ENCODE results near the gene LRP2BP.

Gene LRP2BP

DNA sequence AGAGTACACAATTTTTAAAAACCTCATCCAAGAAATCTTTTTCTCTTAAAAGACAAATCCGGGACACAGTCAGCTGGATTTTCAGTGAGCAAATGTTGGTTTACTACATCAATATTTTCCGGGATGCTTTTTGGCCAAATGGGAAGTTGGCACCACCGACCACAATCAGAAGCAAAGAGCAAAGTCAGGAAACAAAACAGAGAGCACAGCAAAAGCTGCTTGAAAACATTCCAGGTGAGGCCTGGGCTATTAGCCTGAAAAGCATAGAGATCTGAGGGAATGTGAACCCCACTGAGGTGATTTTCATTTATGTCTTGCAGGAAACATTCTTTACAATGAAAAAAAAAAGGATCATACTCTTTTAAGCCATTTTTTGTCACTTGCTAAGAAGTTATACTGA lies 33.9 kb downstream of the LRP2BP start:
- TF ChIP-seq, protein P1, sequence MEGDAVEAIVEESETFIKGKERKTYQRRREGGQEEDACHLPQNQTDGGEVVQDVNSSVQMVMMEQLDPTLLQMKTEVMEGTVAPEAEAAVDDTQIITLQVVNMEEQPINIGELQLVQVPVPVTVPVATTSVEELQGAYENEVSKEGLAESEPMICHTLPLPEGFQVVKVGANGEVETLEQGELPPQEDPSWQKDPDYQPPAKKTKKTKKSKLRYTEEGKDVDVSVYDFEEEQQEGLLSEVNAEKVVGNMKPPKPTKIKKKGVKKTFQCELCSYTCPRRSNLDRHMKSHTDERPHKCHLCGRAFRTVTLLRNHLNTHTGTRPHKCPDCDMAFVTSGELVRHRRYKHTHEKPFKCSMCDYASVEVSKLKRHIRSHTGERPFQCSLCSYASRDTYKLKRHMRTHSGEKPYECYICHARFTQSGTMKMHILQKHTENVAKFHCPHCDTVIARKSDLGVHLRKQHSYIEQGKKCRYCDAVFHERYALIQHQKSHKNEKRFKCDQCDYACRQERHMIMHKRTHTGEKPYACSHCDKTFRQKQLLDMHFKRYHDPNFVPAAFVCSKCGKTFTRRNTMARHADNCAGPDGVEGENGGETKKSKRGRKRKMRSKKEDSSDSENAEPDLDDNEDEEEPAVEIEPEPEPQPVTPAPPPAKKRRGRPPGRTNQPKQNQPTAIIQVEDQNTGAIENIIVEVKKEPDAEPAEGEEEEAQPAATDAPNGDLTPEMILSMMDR (IDR thresholded peaks at IDR 0.05) = no peak
- Histone ChIP-seq H3K27ac (no peak overlapping the region), H3K4me3 (no peak overlapping the region)
- DNase-seq (ENCODE audit: low spot score) = no peak

DNA sequence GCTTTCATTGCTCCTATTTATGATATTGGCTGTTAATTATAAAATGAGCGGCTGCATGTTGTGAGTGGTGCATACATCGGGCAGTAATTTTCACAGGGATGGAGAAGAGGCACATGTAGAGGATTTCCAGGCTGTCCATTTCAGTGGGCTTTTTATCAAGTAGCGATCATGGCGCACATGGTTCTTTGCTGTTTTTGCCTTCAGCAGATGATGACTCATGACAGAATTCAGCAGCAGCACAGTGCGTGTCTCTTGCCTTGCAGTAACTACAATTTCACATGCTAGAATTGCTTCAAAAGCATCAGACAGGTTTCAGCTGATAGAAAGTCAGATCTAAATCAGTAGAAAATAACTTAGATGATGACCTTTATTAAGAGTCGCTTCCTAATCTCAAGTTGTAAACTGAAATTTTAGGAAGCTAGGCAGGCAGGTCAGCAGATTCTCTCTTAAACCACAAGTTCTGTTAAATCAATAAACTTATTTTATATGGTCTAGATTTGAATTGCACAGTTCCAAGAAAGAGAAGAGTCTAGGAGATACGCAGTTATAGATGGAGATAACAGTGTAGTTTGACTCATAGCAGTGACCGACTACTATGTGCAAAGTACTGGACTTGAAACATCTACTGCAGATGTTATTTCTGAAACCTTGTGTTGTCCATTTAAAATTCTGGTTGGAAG lies 35.8 kb downstream of the LRP2BP start:
- TF ChIP-seq, protein P1 (IDR thresholded peaks at IDR 0.05) = no peak
- Histone ChIP-seq H3K27ac (peak overlapping the region in 1 of 2 donors; percentile 10), H3K4me3 (no peak overlapping the region)
- DNase-seq (ENCODE audit: low spot score) = no peak

DNA sequence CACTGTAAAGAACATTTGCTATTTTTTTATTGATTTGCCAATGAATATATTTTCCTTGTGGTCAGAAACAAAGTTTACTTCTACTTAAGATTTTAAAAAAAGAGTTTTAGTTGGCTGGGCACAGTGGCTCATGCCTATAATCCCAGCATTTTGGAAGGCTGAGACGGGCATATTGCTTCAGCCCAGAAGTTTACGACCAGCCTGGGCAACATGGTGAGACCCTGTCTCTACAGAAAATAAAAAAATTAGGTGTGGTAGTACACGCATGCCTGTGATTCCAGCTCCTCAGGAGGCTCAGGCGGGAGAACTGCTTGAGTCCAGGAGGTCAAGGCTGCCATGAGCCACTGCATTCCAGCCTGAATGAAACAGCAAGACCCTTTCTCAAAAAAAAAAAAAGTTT lies 36.8 kb downstream of the LRP2BP start:
- H3K4me3 ChIP-seq = no peak overlapping the region
- DNase-seq (ENCODE audit: low spot score) = no peak
- peak overlapping the region; percentile 32 to 39 for H3K27ac ChIP-seq
- TF ChIP-seq, protein P1 (IDR thresholded peaks at IDR 0.05) = no peak

DNA sequence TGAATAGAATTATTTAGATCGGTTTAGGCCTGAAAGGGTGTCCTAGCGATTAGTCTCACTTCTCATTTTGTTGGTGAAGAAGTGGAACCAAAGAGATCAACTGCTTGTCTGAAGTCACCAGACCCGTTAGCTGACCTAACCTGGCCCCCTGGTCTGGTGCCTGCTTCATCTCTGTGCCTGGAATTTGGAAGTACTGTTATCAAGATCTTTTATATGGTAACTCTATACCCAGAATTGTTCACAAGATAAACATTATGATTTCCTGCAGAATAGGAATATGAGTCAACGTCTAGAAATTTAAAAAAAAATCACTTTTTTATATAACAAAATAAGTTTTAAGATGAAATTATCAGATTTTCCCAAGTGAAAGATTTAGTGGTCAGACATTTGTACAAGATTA lies 37.2 kb downstream of the LRP2BP start:
- no peak overlapping the region for H3K4me3 ChIP-seq
- TF ChIP-seq, protein P1 (IDR thresholded peaks at IDR 0.05) = no peak
- DNase-seq (ENCODE audit: low spot score) = no peak
- peak overlapping the region; percentile 31 to 36 for H3K27ac ChIP-seq

DNA sequence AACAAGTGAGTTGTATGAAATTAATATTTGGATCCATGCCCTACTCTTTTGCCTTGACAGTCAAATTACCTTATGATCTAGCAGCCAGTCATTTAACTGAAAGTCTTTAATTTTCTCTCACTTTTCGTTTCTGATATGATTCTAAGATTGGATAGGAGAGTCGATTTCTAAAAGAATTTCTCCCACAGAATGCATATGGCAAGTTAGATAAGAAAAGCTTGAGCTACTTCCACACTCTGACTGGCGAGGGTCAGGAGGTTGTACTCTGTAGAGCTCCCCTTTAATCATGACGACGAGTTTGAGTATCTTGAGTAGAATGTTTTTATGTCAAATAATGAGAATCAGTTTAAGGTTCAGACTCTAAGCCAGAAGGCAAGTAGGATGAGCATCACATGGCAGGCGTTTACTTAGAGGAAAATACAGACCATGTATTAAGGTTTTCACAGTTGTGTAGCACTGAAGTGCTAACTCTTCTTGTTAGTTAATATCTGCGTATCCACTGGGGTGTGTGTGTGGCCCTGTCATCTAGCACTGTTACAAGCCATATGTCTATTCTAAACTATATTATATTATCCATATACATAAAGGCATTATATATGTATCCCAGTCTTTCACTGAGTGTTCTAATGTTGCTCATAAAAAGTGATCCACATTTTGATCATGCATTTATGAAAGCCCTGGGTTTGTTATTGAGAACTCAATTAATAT lies 37.8 kb downstream of the LRP2BP start:
- TF ChIP-seq, protein P1 (IDR thresholded peaks at IDR 0.05) = no peak
- Histone ChIP-seq H3K27ac (peak overlapping the region; percentile 36 to 45), H3K4me3 (no peak overlapping the region)
- no peak for DNase-seq (ENCODE audit: low spot score)

DNA sequence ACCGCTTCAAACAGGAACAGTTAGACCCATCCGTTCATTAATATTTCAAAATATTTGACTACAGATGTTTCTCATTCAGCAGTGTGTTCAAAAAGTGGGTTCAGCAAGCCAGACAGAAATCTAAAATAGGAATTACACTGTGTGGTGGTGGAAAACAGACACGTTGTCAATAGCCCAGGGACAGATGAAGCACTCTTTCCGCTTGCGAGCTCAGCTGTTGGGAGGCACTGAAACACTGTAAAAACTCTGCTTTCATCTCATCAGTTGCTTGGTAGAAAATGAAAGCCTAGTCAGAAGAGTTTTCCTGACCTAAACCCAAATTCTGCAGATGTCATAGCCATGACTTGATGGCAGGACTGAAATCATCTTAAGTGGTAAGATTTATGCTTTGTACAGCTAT lies 38.5 kb downstream of the LRP2BP start:
- no peak for DNase-seq (ENCODE audit: low spot score)
- peak overlapping the region; percentile 36 to 45 for H3K27ac ChIP-seq
- TF ChIP-seq, protein P1 (IDR thresholded peaks at IDR 0.05) = no peak
- no peak overlapping the region for H3K4me3 ChIP-seq

DNA sequence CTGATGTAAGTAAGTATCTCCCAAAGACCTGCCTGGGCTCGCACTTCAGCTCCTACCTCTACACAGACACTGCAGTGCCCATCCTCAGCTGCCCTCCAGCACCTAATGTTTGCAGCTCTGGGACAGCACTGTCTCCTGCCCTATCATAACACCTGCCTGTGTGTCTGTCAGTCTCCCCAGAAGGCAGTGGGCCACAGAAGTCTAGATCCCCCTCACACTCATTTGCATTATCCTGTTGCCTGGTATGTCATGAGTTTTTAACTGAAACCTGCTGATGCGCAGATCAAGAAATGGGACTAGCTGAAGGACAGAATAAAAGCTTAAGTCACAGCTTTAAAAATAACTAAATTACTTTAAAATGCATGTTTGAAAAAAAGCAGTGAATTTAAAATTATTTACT lies 43.0 kb downstream of the LRP2BP start:
- TF ChIP-seq, protein P1 (IDR thresholded peaks at IDR 0.05) = no peak
- H3K27ac ChIP-seq = no peak overlapping the region
- H3K4me3 ChIP-seq = no peak overlapping the region

More for the DNA sequence above, 43.0 kb downstream of the LRP2BP start:
- DNase-seq (ENCODE audit: low spot score) = no peak
